Measurements from ENCODE around the gene TMEM91.
A peak's percentile ranks its signal among the peaks of the same experiment; 100 is the strongest.
"Not testable (repeated sequence)": the region's sequence is repeated elsewhere in the genome, so short reads cannot be mapped to it uniquely, and the experiment has no call there.

TMEM91 gene

DNA sequence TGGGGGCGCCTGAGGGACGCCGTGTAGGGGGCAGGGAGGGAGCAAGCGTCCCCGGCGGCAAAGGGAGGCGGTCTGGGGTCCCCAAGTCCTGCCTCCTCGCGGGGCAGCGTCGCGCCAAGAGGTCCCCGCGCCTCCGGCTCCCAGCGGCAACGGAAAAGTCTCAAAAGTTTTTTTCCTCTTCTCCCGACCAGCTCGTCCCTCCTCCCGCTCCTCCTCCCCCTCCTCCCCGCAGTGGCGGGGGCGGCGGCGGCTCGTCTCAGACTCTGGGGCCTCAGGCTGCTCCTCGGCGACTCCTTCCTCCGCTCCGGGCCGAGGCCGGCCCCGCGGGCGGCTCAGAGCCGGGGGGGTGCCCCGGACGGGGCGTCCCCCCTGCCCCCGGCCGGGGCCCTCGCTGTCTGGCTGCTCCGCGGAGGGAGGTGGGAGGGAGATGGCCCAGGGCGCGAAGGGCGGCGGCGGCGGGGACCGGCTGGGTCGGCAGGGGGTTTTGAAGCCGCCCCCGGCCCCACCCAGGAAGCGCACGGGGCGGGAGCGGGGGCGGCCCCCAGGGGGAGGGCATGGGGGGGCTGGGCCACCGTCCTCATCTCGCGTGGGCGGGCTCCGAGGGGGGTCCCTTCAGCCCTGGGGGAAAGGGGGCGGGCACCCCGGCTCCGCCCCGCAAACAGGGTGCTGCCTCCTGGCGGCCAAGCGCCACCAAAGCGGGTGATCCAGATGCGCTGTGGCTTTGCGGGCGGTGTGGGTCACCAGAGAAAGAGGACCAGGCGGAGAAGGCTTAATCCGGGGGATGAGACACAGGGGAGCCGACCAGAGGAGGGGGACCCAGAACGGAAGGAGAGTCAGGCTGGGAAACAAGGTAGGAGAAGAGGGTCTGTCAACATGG, 22.6 kb upstream of the TMEM91 start, which contains the start of gene TGFB1:
Gene TGFB1 (minus strand): TSS at position 457 of the 877 bp plus-strand sequence. CDS start 878 bp downstream, outside the sequence.
- peak; percentile 87 for DNase-seq (ENCODE audit: low read depth)

- DNase-seq (ENCODE audit: low read depth), result no peak
Measured at GRCh38 chr19:41354343-41354953, 21.9 kb upstream of the TMEM91 start.

- no peak for DNase-seq (ENCODE audit: low read depth)
Measured at GRCh38 chr19:41355035-41355434, 21.3 kb upstream of the TMEM91 start.

DNA sequence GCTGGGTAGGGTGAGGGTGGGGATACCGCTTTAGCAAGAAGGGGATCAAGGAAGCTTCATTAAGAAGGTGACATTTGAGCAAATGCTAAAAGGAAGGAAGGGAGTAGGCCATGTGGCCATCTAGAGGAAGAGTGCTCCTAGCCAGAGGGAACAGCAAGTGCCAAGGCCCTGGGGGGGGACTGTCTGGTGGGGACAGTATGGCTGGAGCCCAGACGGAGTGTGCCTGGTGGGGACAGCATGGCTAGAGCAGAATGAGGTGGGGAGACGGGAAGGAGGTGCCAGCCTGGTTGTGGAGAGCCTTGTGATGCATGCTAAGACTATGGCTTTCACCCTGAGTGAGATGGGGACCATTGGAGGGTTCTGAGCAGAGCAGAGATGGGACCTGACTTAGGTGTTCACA, 20.5 kb upstream of the TMEM91 start:
- DNase-seq (ENCODE audit: low read depth), result no peak

GRCh38 chr19:41356984-41357739, 19.2 kb upstream of the TMEM91 start:
- DNase-seq (ENCODE audit: low read depth), result no peak

DNA sequence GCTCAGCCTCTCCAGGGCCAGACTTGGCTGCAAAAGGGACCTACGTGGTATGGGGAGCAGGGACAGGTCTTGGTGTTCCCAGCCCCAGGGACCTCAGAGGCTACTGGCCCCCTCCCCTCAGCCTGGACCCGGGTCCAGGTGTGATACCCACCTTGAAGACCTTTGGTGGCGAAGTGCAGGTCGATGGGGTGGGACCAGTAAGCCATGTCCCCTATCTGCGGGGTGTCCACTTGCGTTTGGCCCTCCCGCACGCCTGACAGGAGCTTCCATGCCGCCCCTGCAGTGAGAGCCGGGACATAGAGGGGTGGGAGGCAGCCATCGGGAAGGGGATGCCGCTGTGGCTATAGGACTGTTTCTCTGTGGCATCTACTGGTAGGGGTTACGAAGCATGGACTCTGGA, 18.6 kb upstream of the TMEM91 start:
- DNase-seq (ENCODE audit: low read depth), result no peak

GRCh38 chr19:41359741-41360140, 16.6 kb upstream of the TMEM91 start:
- DNase-seq (ENCODE audit: low read depth), result no peak

DNA sequence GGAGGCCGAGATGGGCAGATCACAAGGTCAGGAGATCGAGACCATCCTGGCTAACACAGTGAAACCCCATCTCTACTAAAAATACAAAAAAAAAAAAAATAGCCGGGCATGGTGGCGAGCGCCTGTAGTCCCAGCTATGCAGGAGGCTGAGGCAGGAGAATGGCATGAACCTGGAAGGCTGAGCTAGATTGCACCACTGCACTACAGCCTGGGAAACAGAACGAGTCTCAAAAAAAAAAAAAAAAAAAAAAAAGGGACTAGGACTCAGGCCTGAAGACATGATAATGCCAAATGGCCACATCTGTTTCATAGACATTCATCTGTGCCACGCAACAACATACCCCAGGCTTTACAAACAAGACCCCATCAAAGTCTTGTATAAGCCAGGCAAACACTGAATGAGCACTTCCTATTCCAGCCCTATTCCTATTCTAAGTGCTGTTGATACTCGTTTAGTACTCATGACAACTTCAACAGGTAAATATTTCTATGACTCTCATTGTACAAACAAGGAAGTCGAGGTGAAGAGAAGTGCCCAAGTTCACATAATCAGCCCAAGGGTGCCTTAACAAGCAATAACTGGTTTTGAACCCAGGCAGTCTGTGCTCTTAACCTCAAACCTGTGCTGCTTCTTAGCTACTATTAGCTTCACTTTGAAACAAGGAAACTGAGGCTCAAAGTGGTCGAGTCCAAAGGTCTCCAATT, 14.0 kb upstream of the TMEM91 start:
- DNase-seq (ENCODE audit: low read depth), result no peak

DNA sequence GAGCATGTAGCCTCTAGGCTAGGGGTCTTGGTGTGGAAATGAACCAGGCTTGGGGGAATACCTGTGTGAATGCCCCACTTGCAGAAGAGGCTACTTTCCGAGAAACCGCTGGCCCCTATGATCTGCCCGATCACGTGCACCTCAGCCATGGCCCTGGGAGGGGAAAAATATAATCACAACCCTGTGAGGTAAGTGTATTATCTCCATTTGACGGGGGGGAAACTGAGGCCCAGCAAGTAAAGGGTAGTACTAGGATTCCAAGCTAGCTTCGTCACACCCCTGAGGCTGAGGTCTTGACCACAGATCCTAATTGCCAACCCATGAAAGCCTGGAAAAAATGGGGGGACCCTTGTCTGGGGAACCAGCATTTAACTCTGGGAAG, 13.0 kb upstream of the TMEM91 start:
- DNase-seq (ENCODE audit: low read depth), result no peak

DNA sequence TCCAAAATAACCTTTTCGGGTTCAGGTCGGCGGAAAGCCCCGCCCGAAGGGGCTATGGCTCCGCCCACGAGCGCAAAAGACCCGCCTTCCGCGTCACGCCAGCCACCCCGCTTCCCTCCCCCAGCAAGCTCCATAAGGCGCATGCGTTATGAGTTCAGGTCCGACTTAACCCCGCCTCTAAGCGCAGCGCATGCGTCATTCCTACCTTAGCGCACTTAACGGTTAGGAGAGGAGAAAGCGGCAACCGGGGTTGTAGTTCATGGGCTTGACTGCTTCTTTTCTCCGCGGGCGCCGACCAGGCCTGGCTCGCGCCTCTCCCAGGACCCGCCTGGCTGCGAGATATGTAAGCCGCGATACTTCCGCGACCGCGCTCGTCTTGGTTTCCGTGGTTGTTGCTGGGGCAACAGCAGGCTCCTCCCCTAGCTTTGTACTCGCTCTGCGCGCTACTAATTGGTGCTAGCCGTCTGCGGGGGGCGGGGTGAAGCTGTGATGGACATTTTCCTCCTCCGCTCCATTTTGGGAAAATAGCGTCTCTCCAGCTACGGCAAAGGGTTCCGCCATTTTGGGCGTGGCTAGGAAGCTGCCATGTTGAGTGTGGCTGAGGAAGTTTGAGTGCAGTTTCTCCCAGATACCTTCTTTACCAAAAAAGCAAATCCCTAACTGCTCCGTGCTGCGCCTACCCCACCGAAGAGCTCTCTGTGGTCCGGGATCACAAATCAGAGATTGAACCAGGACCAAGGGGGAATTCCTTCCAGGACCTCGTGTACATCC, 12.4 kb upstream of the TMEM91 start, which contains the start of gene B9D2:
Gene B9D2 (minus strand): TSS at position 397 of the 771 bp plus-strand sequence. CDS start 630 bp downstream, outside the sequence.
- peak; percentile 96 for DNase-seq (ENCODE audit: low read depth)

- no peak for DNase-seq (ENCODE audit: low read depth)
Measured at GRCh38 chr19:41364524-41365391, 11.6 kb upstream of the TMEM91 start.

DNA sequence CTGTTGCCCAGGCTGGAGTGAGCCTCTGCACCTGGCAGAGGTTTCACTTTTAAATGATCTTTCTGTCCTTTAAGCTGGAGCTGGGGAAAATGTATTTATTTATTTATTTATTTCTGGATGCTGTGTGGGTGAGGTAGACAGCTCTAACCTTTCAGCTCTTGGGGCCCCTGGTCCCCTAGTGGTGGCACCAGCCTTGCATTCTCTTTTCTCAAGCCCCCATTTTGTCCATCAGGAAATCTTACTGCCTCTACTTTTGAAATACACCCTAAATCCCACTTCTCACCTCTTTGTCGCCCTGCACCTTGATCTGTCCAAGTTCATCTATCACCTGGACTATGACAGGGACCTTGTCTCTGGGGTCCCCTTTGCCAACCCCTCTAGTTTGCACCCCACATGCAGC, 10.2 kb upstream of the TMEM91 start:
- DNase-seq (ENCODE audit: low read depth), result no peak

DNA sequence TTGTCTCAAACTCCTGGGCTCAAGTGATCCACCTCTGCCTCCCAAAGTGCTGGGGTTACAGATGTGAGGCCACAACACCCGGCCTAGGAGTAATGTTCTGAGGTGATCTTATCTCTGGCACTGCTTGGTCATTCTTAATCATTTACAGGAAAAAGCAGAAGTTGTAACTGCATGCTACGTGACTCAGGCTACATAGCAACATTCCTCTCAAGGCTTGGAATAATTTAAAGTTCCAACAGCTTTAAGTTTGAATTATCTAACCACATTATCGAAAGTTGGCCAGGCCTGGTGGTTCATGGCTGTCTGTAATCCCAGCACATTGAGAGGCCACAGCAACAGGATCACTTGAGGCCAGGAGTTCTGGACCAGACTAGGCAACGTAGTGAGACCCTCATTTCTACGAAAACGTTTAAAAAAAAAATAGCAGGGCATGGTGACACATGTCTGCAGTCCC, 8.5 kb upstream of the TMEM91 start:
- DNase-seq (ENCODE audit: low read depth), result no peak

DNA sequence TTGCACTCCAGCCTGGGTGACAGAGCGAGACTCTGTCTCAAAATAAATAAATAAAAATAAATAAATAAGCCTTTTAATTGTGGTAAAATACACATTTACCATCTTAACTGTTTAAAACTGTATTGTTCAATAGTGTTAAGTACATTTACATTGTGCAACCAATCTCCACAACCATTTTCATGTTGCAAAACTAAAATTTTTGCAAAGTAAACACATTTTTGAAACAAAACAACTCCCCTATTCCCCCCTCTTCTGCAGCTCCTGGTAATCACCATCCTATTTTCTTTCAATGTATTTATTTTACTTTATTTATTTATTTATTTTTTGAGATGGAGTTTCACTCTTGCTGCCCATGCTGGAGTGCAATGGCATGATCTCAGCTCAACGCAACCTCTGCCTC, 6.6 kb upstream of the TMEM91 start:
- DNase-seq (ENCODE audit: low read depth), result no peak

GRCh38 chr19:41371119-41371518, 5.2 kb upstream of the TMEM91 start:
- not testable (repeated sequence) for DNase-seq (ENCODE audit: low read depth)

DNA sequence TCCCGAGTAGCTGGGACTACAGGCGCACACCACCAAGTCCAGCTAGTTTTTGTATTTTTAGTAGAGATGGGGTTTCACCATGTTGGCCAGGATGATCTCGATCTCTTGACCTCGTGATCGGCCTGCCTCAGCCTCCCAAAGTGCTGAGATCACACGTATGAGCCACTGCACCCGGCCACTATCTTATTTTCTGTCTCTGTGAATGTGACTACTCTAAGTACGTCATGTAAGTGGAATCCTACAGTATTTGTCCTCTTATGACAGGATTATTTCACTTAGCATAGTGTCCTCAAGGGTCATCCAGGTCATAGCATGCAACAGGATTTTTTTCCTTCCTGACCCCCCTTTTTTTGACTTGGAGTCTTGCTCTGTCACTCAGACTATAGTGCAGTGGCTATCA, 4.8 kb upstream of the TMEM91 start:
- no peak for DNase-seq (ENCODE audit: low read depth)

DNA sequence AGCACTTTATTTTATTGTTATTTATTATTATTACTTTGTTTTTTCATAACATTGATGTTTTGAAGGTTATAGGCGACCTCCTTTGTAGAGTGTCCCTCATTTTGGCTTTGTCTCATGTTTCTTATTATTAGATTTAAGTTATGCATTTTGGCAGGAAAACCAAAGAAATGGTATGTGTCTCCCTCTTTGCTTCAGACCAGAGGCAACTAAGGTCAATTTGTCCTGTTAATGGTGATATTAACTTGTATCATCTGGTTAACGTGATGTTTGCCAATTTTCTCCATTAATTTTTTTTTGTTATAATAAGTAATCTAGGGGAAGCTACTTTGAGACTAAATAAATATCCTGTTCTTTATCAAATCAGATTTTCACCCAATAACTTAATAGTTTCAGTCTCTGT, 3.8 kb upstream of the TMEM91 start:
- no peak for DNase-seq (ENCODE audit: low read depth)

DNA sequence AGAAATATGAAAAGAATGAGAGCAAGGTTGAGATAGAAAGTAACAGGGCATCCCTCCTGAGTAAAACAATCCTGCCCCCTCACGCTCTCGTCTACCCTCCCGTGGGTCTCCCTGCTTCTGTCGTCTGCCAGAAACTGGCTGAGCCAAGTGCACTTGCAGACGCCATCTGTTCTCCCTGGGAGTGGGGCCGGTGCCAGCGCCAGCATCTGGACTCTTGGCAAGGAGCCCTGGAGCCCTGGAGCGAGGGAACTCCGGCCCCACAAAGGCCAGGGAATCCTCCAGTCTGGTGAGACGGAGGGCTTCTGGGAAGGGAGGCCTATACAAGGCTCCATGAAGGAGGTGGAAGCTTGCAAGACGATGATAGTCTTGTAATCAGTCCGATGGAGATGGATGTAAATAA, 2.3 kb upstream of the TMEM91 start:
- no peak for DNase-seq (ENCODE audit: low read depth)

GRCh38 chr19:41376998-41377365, 649 bp downstream of the TMEM91 start:
- DNase-seq (ENCODE audit: low read depth), result no peak
